ENCODE results near the gene LRRC10B.

Gene LRRC10B

DNA sequence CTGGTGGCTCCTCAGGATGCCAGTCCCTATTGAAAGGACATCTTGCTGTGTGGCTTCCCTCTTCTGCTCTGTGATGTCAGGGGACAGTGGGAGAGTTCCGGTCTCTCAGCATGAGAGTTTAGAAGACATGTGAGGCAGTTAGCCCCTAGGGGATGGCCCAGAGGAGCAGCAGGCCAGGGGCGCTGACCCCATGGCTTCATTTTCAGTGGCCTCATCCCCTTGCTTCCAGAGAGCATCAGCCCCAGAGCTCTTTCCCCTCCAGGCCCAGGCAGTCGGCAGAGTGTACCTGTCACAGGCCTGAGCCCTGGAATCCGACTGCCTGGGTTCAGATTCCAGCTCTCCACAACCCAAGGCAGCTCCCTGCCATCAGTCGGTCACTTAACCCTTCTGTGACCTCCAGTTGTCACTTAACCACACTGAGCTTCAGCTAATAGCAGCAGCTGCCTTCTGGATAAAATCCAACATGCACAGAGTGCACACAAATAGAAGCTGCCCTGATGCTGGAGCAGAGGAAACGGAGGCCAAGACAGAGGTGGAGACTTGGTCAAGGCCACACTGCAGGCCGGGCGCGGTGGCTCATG, 14.1 kb upstream of the LRRC10B start:
- DNase-seq (ENCODE audit: low read depth) = no peak
- TF ChIP-seq CTCF (IDR thresholded peaks at IDR 0.05; ENCODE audit: control insufficient read depth, insufficient read depth, low read depth, low read length, missing control alignments) = no peak

DNA sequence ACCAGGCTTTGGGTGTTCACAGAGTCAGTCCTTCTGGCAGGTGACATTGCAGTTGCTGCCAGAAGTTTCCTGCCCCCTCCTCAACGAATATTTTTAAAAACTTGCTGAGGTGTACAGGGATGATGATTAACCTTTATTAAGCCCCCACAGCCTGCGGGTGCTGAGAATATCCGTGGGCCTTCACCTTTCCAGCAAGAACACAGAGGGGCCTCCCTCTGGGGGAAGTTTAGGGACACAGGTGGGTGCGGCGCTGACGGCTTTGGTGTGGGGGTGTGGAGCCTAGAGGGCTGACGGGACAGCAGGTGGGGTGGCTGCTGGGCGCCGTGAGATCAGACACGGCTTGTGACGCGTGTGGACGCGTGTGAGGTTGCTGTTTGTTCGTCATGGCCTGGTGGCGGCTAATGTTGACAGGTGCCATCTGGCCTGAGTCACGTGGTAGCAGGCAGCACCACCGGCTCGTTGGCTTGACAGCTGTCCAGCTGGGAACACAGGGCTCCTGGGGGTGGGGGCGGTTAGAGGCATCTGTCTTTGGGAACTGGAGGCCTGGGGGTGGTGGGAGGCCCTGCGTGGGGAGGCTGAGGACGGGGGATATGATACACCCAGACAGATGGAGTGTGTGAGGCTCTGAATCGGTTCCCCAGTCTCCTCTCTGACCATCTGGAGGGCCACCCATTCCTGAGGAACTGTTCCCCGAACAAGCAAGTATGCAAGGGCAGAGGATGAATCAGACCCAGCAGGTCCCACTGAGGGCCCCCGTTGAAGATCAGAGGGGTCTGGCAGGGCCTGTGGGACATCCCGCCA, 12.5 kb upstream of the LRRC10B start:
- H3K4me3 ChIP-seq (ENCODE audit: control insufficient read depth, low read depth, low read length) = no peak overlapping the region
- no peak for DNase-seq (ENCODE audit: low read depth)
- no peak for TF ChIP-seq CTCF (IDR thresholded peaks at IDR 0.05; ENCODE audit: control insufficient read depth, insufficient read depth, low read depth, low read length, missing control alignments)

More for the DNA sequence above, 14.1 kb upstream of the LRRC10B start:
- H3K4me3 ChIP-seq (ENCODE audit: control insufficient read depth, low read depth, low read length) = no peak overlapping the region

DNA sequence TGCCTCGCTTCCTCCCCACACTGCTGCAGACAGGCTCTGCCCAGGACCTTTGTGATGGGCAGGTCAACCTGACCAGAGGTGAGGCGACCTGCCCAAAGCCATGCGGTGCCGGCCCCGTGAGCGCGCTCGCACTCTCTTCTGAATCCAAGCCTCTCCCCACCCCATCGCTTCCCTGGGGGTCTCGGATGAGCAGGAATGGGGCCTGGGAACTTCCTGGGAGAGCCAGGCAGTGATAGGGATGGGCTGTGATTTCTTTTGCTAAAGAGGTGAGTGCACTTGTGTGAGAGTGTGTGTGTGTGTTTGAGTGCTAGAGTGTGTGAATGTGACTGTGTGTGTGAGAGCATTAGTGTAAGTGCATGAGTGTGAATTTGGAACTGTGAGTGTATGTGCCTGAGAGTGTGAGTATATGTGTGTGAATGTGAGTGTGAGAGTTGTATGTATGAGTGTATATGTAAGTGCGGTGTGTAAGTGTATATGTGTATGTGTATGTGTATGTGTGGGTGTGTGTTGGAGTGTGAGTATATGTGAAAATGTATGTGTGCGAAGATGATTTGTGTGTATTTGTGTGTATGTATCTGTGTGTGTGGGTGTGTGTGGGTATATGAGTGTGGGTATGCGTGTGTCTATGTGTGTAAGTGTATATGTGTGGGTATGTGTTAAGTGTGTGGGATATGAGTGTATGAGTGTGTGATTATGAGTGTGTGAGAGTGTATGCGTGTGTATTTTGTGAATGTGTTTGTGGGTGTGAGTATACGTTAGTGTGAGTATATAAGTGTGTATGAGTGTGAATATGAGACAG, 11.7 kb upstream of the LRRC10B start:
- H3K4me3 ChIP-seq (ENCODE audit: control insufficient read depth, low read depth, low read length) = no peak overlapping the region
- no peak for TF ChIP-seq CTCF (IDR thresholded peaks at IDR 0.05; ENCODE audit: control insufficient read depth, insufficient read depth, low read depth, low read length, missing control alignments)
- no peak for DNase-seq (ENCODE audit: low read depth)

DNA sequence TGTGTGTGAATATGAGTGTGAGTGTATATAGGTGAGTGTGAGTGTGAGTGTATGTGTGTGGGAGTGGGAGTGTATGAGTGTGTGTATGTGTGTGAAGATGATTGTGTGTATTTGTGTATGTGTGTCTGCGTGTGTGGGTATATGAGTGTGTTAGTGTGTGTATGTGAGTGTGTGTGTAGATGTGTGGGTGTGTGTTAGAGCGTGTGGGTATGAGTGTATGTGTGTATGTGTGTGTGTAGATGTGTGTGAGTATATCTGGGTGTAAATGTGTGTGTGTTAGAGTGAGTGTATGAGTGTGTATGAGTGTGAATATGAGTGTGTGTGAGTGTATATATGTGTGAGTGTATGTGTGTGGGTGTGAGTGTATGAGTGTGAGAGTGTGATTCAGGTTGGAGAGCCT, 11.1 kb upstream of the LRRC10B start:
- H3K4me3 ChIP-seq (ENCODE audit: control insufficient read depth, low read depth, low read length) = no peak overlapping the region
- TF ChIP-seq CTCF (IDR thresholded peaks at IDR 0.05; ENCODE audit: control insufficient read depth, insufficient read depth, low read depth, low read length, missing control alignments) = no peak
- no peak for DNase-seq (ENCODE audit: low read depth)

DNA sequence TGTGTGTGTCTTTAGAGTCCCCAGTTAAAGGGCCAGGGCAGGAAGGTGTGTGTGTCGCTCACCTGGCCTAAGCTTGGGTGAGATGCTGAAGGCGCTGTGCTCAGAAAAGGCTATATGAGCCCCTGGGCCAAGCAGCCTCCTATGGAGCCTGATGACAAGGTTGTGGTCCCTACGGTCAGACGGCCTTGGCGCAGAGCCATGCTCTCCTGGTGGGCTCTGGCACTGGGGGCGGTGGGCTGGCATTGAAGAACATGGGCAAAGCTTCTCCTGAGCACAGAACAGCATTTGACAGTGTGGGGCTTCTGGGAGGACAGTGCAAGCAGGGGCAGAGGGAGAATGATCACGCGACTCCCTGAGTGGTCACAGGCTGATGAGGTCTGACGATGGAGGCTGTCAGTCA, 10.7 kb upstream of the LRRC10B start:
- TF ChIP-seq CTCF (IDR thresholded peaks at IDR 0.05; ENCODE audit: control insufficient read depth, insufficient read depth, low read depth, low read length, missing control alignments) = no peak
- no peak for DNase-seq (ENCODE audit: low read depth)
- H3K4me3 ChIP-seq (ENCODE audit: control insufficient read depth, low read depth, low read length) = no peak overlapping the region

- no peak for TF ChIP-seq CTCF (IDR thresholded peaks at IDR 0.05; ENCODE audit: control insufficient read depth, insufficient read depth, low read depth, low read length, missing control alignments)
- DNase-seq (ENCODE audit: low read depth) = no peak
Observed at GRCh38 chr11:61498767-61499341, 9.7 kb upstream of the LRRC10B start.

More at GRCh38 chr11:61498767-61499341, 9.7 kb upstream of the LRRC10B start:
- H3K4me3 ChIP-seq (ENCODE audit: control insufficient read depth, low read depth, low read length) = no peak overlapping the region

All from AG09309 (cell line).